Neural progenitor cell (in vitro differentiated cells): Measurements from ENCODE around the gene MAGI2.

Experiments
- EZH2 ChIP-seq: fragments of 200-600 bp; sonication (generic); IDR thresholded peaks from 2 replicates; pipeline ENCODE4 v1.6.1; 2017; ENCODE audit warnings: antibody characterized with exemption, mild to moderate bottlenecking, moderate library complexity
- EZH2phosphoT487 ChIP-seq: fragments of 200-600 bp; sonication (generic); IDR thresholded peaks from 2 replicates; pipeline ENCODE4 v1.6.1; 2017; ENCODE audit warnings: antibody characterized with exemption

DNA sequence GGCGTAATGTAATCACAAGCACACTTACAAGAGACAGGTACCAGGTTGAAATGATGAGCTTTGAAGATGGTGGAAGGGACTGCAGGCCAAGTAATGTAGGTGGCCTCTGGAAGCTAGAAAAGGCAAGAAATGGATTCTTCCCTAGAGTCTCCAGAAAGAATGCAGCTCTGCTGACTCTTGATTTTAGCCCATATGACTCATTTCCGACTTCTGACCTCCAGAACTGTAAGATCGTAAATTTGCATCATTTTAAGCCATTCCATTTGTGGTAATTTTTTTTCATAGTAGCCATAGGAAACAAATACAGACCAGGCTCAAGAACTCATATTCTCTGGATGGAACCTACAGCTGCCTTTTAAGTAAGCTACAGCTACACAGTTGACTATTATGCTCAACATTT, 315.5 kb downstream of the MAGI2 start:
- TF ChIP-seq EZH2phosphoT487 (no peak), EZH2 (no peak)
